GM21619 (cell line): ENCODE results near the gene BRMS1L.
"Not testable (repeated sequence)": the region's sequence is repeated elsewhere in the genome, so short reads cannot be mapped to it uniquely, and the experiment has no call there.

Experiments
- ATAC-seq: cut with Tn5 transposase; IDR thresholded peaks from one replicate; pipeline ENCODE4 v1.9.1; 2021; ENCODE audit not compliant: unreplicated experiment

The BRMS1L gene

GRCh38 chr14:35826218-35826951, at the start of gene BRMS1L:
Gene BRMS1L, plus strand, starts transcription at chr14:35826338. Its CDS starts 179 bp downstream, at chr14:35826517.
- ATAC-seq, result peak; percentile 96

- ATAC-seq, result no peak
Measured at GRCh38 chr14:35776823-35777222, 49.3 kb upstream of the BRMS1L start.

GRCh38 chr14:35777550-35777949, 48.6 kb upstream of the BRMS1L start:
- not testable (repeated sequence) for ATAC-seq

GRCh38 chr14:35779368-35779767, 46.8 kb upstream of the BRMS1L start:
- ATAC-seq, result no peak

- ATAC-seq, result no peak
Measured at GRCh38 chr14:35783699-35784098, 42.4 kb upstream of the BRMS1L start.

GRCh38 chr14:35786856-35787255, 39.3 kb upstream of the BRMS1L start:
- ATAC-seq, result no peak

GRCh38 chr14:35789651-35790050, 36.5 kb upstream of the BRMS1L start:
- ATAC-seq, result no peak

- ATAC-seq, result no peak
Measured at GRCh38 chr14:35797796-35798195, 28.3 kb upstream of the BRMS1L start.

- ATAC-seq, result no peak
Measured at GRCh38 chr14:35806006-35806907, 19.9 kb upstream of the BRMS1L start.

GRCh38 chr14:35807131-35807961, 18.8 kb upstream of the BRMS1L start:
- no peak for ATAC-seq

- no peak for ATAC-seq
Measured at GRCh38 chr14:35808076-35808637, 18.0 kb upstream of the BRMS1L start.

- peak; percentile 98 for ATAC-seq
Measured at GRCh38 chr14:35808638-35809563, 17.2 kb upstream of the BRMS1L start, which contains the start of gene RALGAPA1. Gene RALGAPA1, minus strand, starts transcription at chr14:35809295. Its CDS starts 460 bp downstream, at chr14:35808835.

- ATAC-seq, result no peak
Measured at GRCh38 chr14:35809597-35809996, 16.5 kb upstream of the BRMS1L start.

GRCh38 chr14:35810963-35811362, 15.2 kb upstream of the BRMS1L start:
- ATAC-seq, result no peak

GRCh38 chr14:35814371-35815005, 11.7 kb upstream of the BRMS1L start:
- peak; percentile 77 for ATAC-seq

GRCh38 chr14:35818346-35819115, 7.6 kb upstream of the BRMS1L start:
- no peak for ATAC-seq

- no peak for ATAC-seq
Measured at GRCh38 chr14:35819591-35820540, 6.3 kb upstream of the BRMS1L start.
